Measurements from ENCODE around the gene LGALS7.
"Not testable (repeated sequence)": the region's sequence is repeated elsewhere in the genome, so short reads cannot be mapped to it uniquely, and the experiment has no call there.

DNA sequence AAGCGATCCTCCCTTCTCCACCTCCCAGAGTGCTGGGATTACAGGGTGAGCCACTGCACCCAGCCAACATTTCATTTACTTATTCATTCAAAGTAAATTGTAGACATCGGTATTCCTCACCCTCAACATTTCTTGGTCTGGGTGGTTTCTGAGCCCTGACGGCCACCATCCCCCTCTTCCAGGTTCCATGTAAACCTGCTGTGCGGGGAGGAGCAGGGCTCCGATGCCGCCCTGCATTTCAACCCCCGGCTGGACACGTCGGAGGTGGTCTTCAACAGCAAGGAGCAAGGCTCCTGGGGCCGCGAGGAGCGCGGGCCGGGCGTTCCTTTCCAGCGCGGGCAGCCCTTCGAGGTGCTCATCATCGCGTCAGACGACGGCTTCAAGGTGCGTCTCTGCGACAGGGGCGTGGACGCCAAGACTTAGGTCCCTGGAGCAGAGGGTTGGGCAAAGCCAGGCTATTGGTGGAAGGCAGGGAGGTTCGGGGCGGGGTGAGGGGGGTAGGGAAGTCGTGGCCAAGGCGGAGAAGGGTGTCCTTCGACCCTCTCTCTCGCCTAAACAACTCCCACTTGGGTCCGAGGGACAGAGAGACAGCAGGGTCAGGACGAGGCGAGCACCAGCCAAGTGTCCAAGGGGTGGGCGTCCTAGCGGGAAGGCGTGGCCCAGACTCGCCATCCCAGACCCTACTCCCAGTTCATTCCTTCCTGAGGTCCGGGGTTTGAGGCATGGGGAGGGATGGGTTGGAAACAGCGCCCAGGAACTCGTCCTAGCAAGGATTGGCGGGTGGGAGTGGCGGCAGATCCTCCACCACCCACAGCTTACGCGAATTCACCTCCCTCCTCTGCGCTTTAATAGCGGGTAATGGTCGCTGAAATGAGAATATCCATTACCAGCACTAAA is 17.4 kb upstream of the LGALS7 start:
- TF ChIP-seq ZNF121, KLF13 (CRISPR knock-in tag; IDR thresholded peaks at IDR 0.05): not testable (repeated sequence)
- TF ChIP-seq, protein P1, sequence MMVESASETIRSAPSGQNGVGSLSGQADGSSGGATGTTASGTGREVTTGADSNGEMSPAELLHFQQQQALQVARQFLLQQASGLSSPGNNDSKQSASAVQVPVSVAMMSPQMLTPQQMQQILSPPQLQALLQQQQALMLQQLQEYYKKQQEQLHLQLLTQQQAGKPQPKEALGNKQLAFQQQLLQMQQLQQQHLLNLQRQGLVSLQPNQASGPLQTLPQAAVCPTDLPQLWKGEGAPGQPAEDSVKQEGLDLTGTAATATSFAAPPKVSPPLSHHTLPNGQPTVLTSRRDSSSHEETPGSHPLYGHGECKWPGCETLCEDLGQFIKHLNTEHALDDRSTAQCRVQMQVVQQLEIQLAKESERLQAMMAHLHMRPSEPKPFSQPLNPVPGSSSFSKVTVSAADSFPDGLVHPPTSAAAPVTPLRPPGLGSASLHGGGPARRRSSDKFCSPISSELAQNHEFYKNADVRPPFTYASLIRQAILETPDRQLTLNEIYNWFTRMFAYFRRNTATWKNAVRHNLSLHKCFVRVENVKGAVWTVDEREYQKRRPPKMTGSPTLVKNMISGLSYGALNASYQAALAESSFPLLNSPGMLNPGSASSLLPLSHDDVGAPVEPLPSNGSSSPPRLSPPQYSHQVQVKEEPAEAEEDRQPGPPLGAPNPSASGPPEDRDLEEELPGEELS (CRISPR knock-in tag; IDR thresholded peaks at IDR 0.05) = not testable (repeated sequence)

Measured in HepG2 (cell line).